Panc1 (cell line): ENCODE measurements around the gene PRTFDC1. TPM values are rescaled to one million over a fixed set of nuclear protein-coding genes. Genes with fewer than 3 reads are reported as not detected.

ENCODE experiments used
- ATAC-seq: fragments of 200-7000 bp; cut with Tn5 transposase; 2 replicates; pipeline ENCODE4 v1.9.1; 2020; ENCODE audit warnings: mild to moderate bottlenecking, moderate library complexity
- BruUV-seq: library from RNA; stranded (reverse); fragments of 400-500 nt; replicated peaks from 2 replicates; lab custom pipeline; 2021; lab: Mats Ljungman, UMichigan
- CTCF ChIA-PET: fragments of 300-600 bp; sonication (Branson Sonifier 250); formaldehyde crosslinking; loops from one replicate; lab custom pipeline; 2022; ENCODE audit warnings: antibody characterized with exemption; lab: Charles Lee
- POLR2A ChIA-PET: fragments of 300-600 bp; sonication (Branson Sonifier 250); formaldehyde crosslinking; loops from one replicate; lab custom pipeline; 2022; ENCODE audit warnings: antibody characterized with exemption; lab: Charles Lee
- DNase-seq: peaks from one replicate; pipeline ENCODE4 v3.0.0-alpha.2; 2010; ENCODE audit warnings: low read depth, low spot score
- H3K27ac ChIP-seq: 2 replicates; pipeline ENCODE4 v1.5.1; 2011; ENCODE audit warnings: mild to moderate bottlenecking, low read length, inconsistent platforms
- H3K27me3 ChIP-seq: fragments of 200-500 bp; sonication (Bioruptor generic); 2 replicates; pipeline ENCODE4 v1.6.0; 2014; ENCODE audit warnings: low read length, inconsistent platforms; ENCODE audit not compliant: control insufficient read depth, insufficient read depth
- H3K36me3 ChIP-seq: fragments of 200-500 bp; sonication (Bioruptor generic); 2 replicates; pipeline ENCODE4 v1.5.1; 2014; ENCODE audit warnings: inconsistent platforms, mild to moderate bottlenecking, low read length, moderate library complexity; ENCODE audit not compliant: control insufficient read depth, insufficient read depth
- H3K4me1 ChIP-seq: 2 replicates; pipeline ENCODE4 v1.5.1; 2011; ENCODE audit warnings: inconsistent platforms, mild to moderate bottlenecking, low read length, moderate library complexity; ENCODE audit not compliant: control insufficient read depth, insufficient read depth
- H3K4me3 ChIP-seq, 2 experiments: 2 replicates each; pipeline ENCODE4 v1.5.1; 2011 to 2012; ENCODE audit warnings: low read depth in 2 of 2, low read length in 2 of 2, mild to moderate bottlenecking in 2 of 2, inconsistent platforms in 1 of 2, moderate library complexity in 1 of 2
- H3K9me3 ChIP-seq: fragments of 200-500 bp; sonication (Bioruptor generic); 2 replicates; pipeline ENCODE4 v1.5.1; 2014; ENCODE audit warnings: low read depth, mild to moderate bottlenecking, inconsistent platforms, low read length, moderate library complexity; ENCODE audit not compliant: control insufficient read depth, insufficient read depth
- POLR2AphosphoS5 ChIP-seq: IDR thresholded peaks from 2 replicates; pipeline ENCODE4 v1.6.1; 2012; ENCODE audit warnings: mild to moderate bottlenecking, low read depth, low read length, moderate library complexity
- SIN3A ChIP-seq: IDR thresholded peaks from 2 replicates; pipeline ENCODE4 v1.6.1; 2012; ENCODE audit warnings: low read depth, mild to moderate bottlenecking, low read length, moderate library complexity, borderline replicate concordance; ENCODE audit not compliant: insufficient read depth
- TCF7L2 ChIP-seq: IDR thresholded peaks from 2 replicates; pipeline ENCODE4 v1.6.1; 2011; ENCODE audit warnings: mild to moderate bottlenecking, low read depth, low read length, inconsistent platforms
- in situ Hi-C: cut with HindIII; loops from 2 replicates; pipeline ENCODE4 v1.10.0; 2016; ENCODE audit warnings: low sequenced_read_pairs, low pct_unique_long_range_greater_than_20kb
- intact Hi-C: fragments of 100-400 bp; cut with micrococcal nuclease; formaldehyde crosslinking; loops from one replicate; pipeline ENCODE4 v1.10.0; 2022; ENCODE audit not compliant: unreplicated experiment
- total RNA-seq: library from RNA; stranded (reverse); gene quantifications from one replicate; pipeline ENCODE4 v1.2.1, GENCODE V29; 2021; ENCODE audit not compliant: unreplicated experiment
- TF ChIP-seq, protein P1 (sequence below), 2 experiments: IDR thresholded peaks; 2 replicates each; pipeline ENCODE4 v1.6.1; 2011 to 2012; ENCODE audit warnings: low read depth in 2 of 2, control low read depth in 1 of 2, low read length in 1 of 2, mild to moderate bottlenecking in 1 of 2, moderate library complexity in 1 of 2; ENCODE audit not compliant: insufficient read depth in 1 of 2
- TF ChIP-seq, protein P2 (sequence below): fragments of 450-650 bp; IDR thresholded peaks from 2 replicates; pipeline ENCODE4 v1.5.1; 2017; ENCODE audit warnings: mild to moderate bottlenecking

The PRTFDC1 gene
- total RNA-seq, 1 experiment from 2014 or later = 3.0 TPM

DNA sequence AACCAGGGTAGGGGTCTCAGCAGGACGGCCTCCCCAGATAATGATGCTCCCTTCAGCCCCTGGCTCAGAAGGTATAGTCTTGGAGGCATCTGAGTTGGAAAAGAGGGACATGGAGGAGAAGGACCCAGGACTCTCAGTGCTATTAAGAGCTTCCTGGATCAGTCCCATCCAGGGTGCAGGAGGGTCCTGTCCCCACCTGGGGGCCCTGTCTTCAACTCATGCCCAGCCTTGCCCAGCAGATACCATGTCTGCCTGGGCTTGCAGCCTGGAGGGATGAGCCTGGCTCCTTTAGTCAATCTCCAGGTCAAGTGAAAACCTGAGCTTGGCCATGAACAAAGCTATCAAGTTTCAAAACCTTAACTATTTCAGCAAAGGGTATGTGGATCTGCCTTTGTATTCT lies 67.6 kb downstream of the PRTFDC1 start:
- CTCF ChIA-PET = no interaction called here

DNA sequence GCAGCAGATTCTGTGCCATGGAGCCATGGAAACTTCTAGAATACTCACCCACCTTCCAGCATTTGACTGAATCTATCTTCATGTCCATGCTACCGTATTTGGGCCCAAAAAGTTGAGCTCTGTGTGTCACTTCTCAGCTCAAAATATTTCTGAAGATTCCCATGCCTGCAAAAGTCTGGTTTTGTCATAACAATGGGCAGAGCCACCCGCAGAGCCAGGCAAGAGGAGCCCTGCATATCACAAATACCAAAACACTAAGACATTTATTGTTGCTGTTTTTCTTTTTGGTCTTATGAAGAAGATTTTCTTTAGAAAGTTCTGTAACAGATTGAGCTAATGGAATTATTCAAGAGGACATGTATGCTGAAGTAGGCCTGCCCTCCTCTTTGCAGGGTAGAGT lies 68.1 kb downstream of the PRTFDC1 start:
- TF ChIP-seq POLR2AphosphoS5 (no peak), TCF7L2 (no peak), SIN3A (no peak)
- TF ChIP-seq, protein P1, sequence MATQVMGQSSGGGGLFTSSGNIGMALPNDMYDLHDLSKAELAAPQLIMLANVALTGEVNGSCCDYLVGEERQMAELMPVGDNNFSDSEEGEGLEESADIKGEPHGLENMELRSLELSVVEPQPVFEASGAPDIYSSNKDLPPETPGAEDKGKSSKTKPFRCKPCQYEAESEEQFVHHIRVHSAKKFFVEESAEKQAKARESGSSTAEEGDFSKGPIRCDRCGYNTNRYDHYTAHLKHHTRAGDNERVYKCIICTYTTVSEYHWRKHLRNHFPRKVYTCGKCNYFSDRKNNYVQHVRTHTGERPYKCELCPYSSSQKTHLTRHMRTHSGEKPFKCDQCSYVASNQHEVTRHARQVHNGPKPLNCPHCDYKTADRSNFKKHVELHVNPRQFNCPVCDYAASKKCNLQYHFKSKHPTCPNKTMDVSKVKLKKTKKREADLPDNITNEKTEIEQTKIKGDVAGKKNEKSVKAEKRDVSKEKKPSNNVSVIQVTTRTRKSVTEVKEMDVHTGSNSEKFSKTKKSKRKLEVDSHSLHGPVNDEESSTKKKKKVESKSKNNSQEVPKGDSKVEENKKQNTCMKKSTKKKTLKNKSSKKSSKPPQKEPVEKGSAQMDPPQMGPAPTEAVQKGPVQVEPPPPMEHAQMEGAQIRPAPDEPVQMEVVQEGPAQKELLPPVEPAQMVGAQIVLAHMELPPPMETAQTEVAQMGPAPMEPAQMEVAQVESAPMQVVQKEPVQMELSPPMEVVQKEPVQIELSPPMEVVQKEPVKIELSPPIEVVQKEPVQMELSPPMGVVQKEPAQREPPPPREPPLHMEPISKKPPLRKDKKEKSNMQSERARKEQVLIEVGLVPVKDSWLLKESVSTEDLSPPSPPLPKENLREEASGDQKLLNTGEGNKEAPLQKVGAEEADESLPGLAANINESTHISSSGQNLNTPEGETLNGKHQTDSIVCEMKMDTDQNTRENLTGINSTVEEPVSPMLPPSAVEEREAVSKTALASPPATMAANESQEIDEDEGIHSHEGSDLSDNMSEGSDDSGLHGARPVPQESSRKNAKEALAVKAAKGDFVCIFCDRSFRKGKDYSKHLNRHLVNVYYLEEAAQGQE (IDR thresholded peaks at IDR 0.05; ENCODE audit: insufficient read depth in 1 of 2, low read depth in 2 of 2, low read length in 1 of 2) = no peak
- TF ChIP-seq, protein P2, sequence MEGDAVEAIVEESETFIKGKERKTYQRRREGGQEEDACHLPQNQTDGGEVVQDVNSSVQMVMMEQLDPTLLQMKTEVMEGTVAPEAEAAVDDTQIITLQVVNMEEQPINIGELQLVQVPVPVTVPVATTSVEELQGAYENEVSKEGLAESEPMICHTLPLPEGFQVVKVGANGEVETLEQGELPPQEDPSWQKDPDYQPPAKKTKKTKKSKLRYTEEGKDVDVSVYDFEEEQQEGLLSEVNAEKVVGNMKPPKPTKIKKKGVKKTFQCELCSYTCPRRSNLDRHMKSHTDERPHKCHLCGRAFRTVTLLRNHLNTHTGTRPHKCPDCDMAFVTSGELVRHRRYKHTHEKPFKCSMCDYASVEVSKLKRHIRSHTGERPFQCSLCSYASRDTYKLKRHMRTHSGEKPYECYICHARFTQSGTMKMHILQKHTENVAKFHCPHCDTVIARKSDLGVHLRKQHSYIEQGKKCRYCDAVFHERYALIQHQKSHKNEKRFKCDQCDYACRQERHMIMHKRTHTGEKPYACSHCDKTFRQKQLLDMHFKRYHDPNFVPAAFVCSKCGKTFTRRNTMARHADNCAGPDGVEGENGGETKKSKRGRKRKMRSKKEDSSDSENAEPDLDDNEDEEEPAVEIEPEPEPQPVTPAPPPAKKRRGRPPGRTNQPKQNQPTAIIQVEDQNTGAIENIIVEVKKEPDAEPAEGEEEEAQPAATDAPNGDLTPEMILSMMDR = no peak
- DNase-seq = no peak
- intact Hi-C loops = no loop called here
- no peak for ATAC-seq
- in situ Hi-C loops = no loop called here
- CTCF ChIA-PET = no interaction called here
- no TSS peak for BruUV-seq
- Histone ChIP-seq H3K4me3 (no peak overlapping the region), H3K4me1 (no peaks in the 10 kb centered on the region), H3K36me3 (no peaks in the 10 kb centered on the region), H3K27me3 (no peaks in the 10 kb centered on the region), H3K27ac (no peak overlapping the region), H3K9me3 (no peaks in the 10 kb centered on the region)
- POLR2A ChIA-PET = interaction anchor here (0.6 kb wide), 1 partner anchor 13 kb away, joined by 7 read pairs; no protein-coding TSS in a partner anchor

More for the DNA sequence above, 67.6 kb downstream of the PRTFDC1 start:
- TF ChIP-seq SIN3A (no peak), POLR2AphosphoS5 (no peak), TCF7L2 (no peak)
- TF ChIP-seq, protein P1 (IDR thresholded peaks at IDR 0.05; ENCODE audit: insufficient read depth in 1 of 2, low read depth in 2 of 2, low read length in 1 of 2) = no peak
- TF ChIP-seq, protein P2 = no peak
- H3K27me3 ChIP-seq = no peaks in the 10 kb centered on the region
- H3K4me3 ChIP-seq = no peak overlapping the region
- no peaks in the 10 kb centered on the region for H3K9me3 ChIP-seq
- in situ Hi-C loops (no loop called here), intact Hi-C loops (no loop called here)
- ATAC-seq (no peak), DNase-seq (no peak)
- no peaks in the 10 kb centered on the region for H3K36me3 ChIP-seq
- BruUV-seq = no TSS peak
- no peaks in the 10 kb centered on the region for H3K4me1 ChIP-seq
- no peak overlapping the region for H3K27ac ChIP-seq
- POLR2A ChIA-PET = interaction anchor here (0.5 to 0.6 kb wide), 2 partner anchors 13 to 622 kb away, joined by 6 to 7 read pairs; no protein-coding TSS in a partner anchor
